ENCODE measurements around the gene AHDC1. TPM values are rescaled to one million over a fixed set of nuclear protein-coding genes. Genes with fewer than 3 reads are reported as not detected.

Gene AHDC1
- total and polyA plus RNA-seq, 2 of the 13 experiments (the other 11 are each of a cell fraction or from before 2014, with no cell fraction given), result 1.0 to 2.7 TPM

GRCh38 chr1:27603681-27604578 is at the start of gene AHDC1 (continued):
- no peak for TF ChIP-seq ZNF318 (CRISPR knock-in tag; IDR thresholded peaks at IDR 0.05)
- TF ChIP-seq YEATS4 (CRISPR knock-in tag; IDR thresholded peaks at IDR 0.05; ENCODE audit: borderline replicate concordance), result peak; percentile 51; the same call in 1 of the 2 replicates
- no peak for TF ChIP-seq ELF4 (CRISPR knock-in tag; IDR thresholded peaks at IDR 0.05; ENCODE audit: borderline replicate concordance)
- TF ChIP-seq LCORL (IDR thresholded peaks at IDR 0.05), result no peak
- no peak for TF ChIP-seq LCORL (CRISPR knock-in tag; IDR thresholded peaks at IDR 0.05)
- TF ChIP-seq NFE2L1 (CRISPR knock-in tag; IDR thresholded peaks at IDR 0.05; ENCODE audit: borderline replicate concordance), result no peak
- TF ChIP-seq SAFB2 (CRISPR knock-in tag; IDR thresholded peaks at IDR 0.05; ENCODE audit: borderline replicate concordance, low read depth), result no peak
- no peak for TF ChIP-seq ZEB1 (IDR thresholded peaks at IDR 0.05; ENCODE audit: insufficient replicate concordance, low read depth)
- TF ChIP-seq SP1 (IDR thresholded peaks at IDR 0.05), result no peak
- TF ChIP-seq SP1 (CRISPR knock-in tag; IDR thresholded peaks at IDR 0.05), result no peak
- TF ChIP-seq CAMTA2 (CRISPR knock-in tag; IDR thresholded peaks at IDR 0.05; ENCODE audit: borderline replicate concordance), result no peak
- TF ChIP-seq ZXDC (CRISPR knock-in tag; IDR thresholded peaks at IDR 0.05), result no peak
- no peak for TF ChIP-seq KAT2B (IDR thresholded peaks at IDR 0.05; ENCODE audit: borderline replicate concordance, low read depth, low read length)
- TF ChIP-seq ZNF543 (CRISPR knock-in tag; IDR thresholded peaks at IDR 0.05), result no peak
- TF ChIP-seq SSRP1 (CRISPR knock-in tag; IDR thresholded peaks at IDR 0.05), result no peak

All from HepG2 (cell line).